A549 (cell line): ENCODE measurements around the gene GPR89B. TPM values are rescaled to one million over a fixed set of nuclear protein-coding genes. Genes with fewer than 3 reads are reported as not detected.
A peak's percentile ranks its signal among the peaks of the same experiment; 100 is the strongest.

Source experiments
- ATAC-seq, 2 experiments: fragments of 200-7000 bp in 1 of 2; fragments of >200 bp in 1 of 2; cut with Nextera tagmentation in 1 of 2; cut with Tn5 transposase in 1 of 2; 3 replicates each; pipeline versions ENCODE4 v1.8.0 to v1.9.1; 2018 to 2020; ENCODE audit warnings: mild to moderate bottlenecking in 1 of 2, moderate library complexity in 1 of 2
- CTCF ChIA-PET: fragments of 300-600 bp; sonication (Branson Sonifier 250); formaldehyde crosslinking; extraction: SDS; loops from one replicate; lab custom pipeline; 2021; ENCODE audit warnings: antibody characterized with exemption, inconsistent platforms; lab: Yijun Ruan, JAX
- POLR2A ChIA-PET: fragments of 350-600 bp; formaldehyde crosslinking; extraction: SDS; loops from one replicate; lab custom pipeline; 2021; ENCODE audit warnings: antibody characterized with exemption, inconsistent platforms; lab: Yijun Ruan, JAX
- DNase-seq, 2 experiments: peaks; one replicate each; pipeline versions ENCODE4 v3.0.0 to v3.0.0-alpha.2; 2011 to 2016; ENCODE audit warnings: low read depth in 1 of 2, low spot score in 1 of 2
- FAIRE-seq: peaks from 2 replicates; lab custom pipeline; 2011; peaks lifted over from hg19 to GRCh38; lab: Jason Lieb, UNC
- H3K27ac ChIP-seq, 2 experiments: fragments of >200 bp; sonication (Bioruptor Twin); formaldehyde crosslinking; 3 replicates each; pipeline ENCODE4 v1.5.1; 2016 to 2017
- H3K4me1 ChIP-seq: fragments of >200 bp; sonication (Bioruptor Twin); formaldehyde crosslinking; 3 replicates; pipeline ENCODE4 v1.6.1; 2016
- H3K4me2 ChIP-seq: fragments of >200 bp; sonication (Bioruptor Twin); formaldehyde crosslinking; 3 replicates; pipeline ENCODE4 v1.6.1; 2016
- H3K4me3 ChIP-seq: fragments of >200 bp; sonication (Bioruptor Twin); formaldehyde crosslinking; 3 replicates; pipeline ENCODE4 v1.5.1; 2016
- H3K9me3 ChIP-seq: fragments of >200 bp; sonication (Bioruptor Twin); formaldehyde crosslinking; 3 replicates; pipeline ENCODE4 v1.6.1; 2016
- ATOH8 ChIP-seq: fragments of 250-450 bp; sonication (Bioruptor Pico); IDR thresholded peaks from 2 replicates; pipeline ENCODE4 v1.5.0; 2020; ENCODE audit warnings: low read depth, mild to moderate bottlenecking, moderate library complexity
- BHLHE40 ChIP-seq: IDR thresholded peaks from 2 replicates; pipeline ENCODE4 v1.6.1; 2012; ENCODE audit warnings: low read depth, low read length, inconsistent platforms
- CBX2 ChIP-seq: fragments of 200-600 bp; sonication (generic); IDR thresholded peaks from 2 replicates; pipeline ENCODE4 v1.6.1; 2016; ENCODE audit warnings: low read depth, mild to moderate bottlenecking, borderline replicate concordance
- CBX8 ChIP-seq: fragments of 200-600 bp; sonication (generic); IDR thresholded peaks from 2 replicates; pipeline ENCODE4 v1.6.1; 2016
- CHD4 ChIP-seq: fragments of 200-600 bp; sonication (generic); IDR thresholded peaks from 2 replicates; pipeline ENCODE4 v1.6.1; 2016; ENCODE audit warnings: antibody characterized with exemption, mild to moderate bottlenecking, borderline replicate concordance
- E2F6 ChIP-seq: IDR thresholded peaks from 2 replicates; pipeline ENCODE4 v1.6.1; 2012; ENCODE audit warnings: low read depth, borderline replicate concordance
- EHMT2 ChIP-seq: fragments of 200-600 bp; sonication (generic); IDR thresholded peaks from 2 replicates; pipeline ENCODE4 v1.6.1; 2016; ENCODE audit warnings: antibody characterized with exemption, low read depth, mild to moderate bottlenecking, moderate library complexity
- EP300 ChIP-seq, 2 experiments: fragments of >200 bp; sonication (Bioruptor Twin); formaldehyde crosslinking; IDR thresholded peaks; 2 replicates in 1 of 2; 3 replicates in 1 of 2; pipeline ENCODE4 v1.6.1; 2016 to 2017
- HMGXB4 ChIP-seq: fragments of 250-450 bp; sonication (Bioruptor Pico); IDR thresholded peaks from 2 replicates; pipeline ENCODE4 v1.5.0; 2021; ENCODE audit warnings: mild to moderate bottlenecking, moderate library complexity, borderline replicate concordance
- HOXA7 ChIP-seq: fragments of 250-450 bp; sonication (Bioruptor Pico); IDR thresholded peaks from 2 replicates; pipeline ENCODE4 v1.5.0; 2020; ENCODE audit warnings: mild to moderate bottlenecking, moderate library complexity
- JUN ChIP-seq, 2 experiments: fragments of >200 bp; sonication (Bioruptor Twin); formaldehyde crosslinking; IDR thresholded peaks; 2 replicates in 1 of 2; 3 replicates in 1 of 2; pipeline ENCODE4 v1.6.1; 2016 to 2017
- KDM1A ChIP-seq: fragments of 200-600 bp; sonication (generic); IDR thresholded peaks from 2 replicates; pipeline ENCODE4 v1.6.1; 2016; ENCODE audit warnings: low read depth, mild to moderate bottlenecking
- MAX ChIP-seq: IDR thresholded peaks from 2 replicates; pipeline ENCODE4 v1.6.1; 2012
- NPAS2 ChIP-seq: fragments of 250-450 bp; sonication (Bioruptor Pico); IDR thresholded peaks from 2 replicates; pipeline ENCODE4 v1.8.0; 2022; ENCODE audit warnings: mild to moderate bottlenecking, moderate library complexity, borderline replicate concordance
- NR3C1 ChIP-seq: fragments of >200 bp; sonication (Bioruptor Twin); formaldehyde crosslinking; IDR thresholded peaks from 3 replicates; pipeline ENCODE4 v1.6.1; 2017
- POLR2A ChIP-seq: IDR thresholded peaks from 2 replicates; pipeline ENCODE4 v1.6.1; 2012; ENCODE audit warnings: mild to moderate bottlenecking, low read length
- POLR2AphosphoS2 ChIP-seq: conservative IDR thresholded peaks from 2 replicates; pipeline ENCODE4 v1.6.1; 2012; ENCODE audit warnings: low read length, improper control_type of control experiment, inconsistent platforms
- RAD21 ChIP-seq, 2 experiments: fragments of >200 bp in 1 of 2; sonication (Bioruptor Twin) in 1 of 2; formaldehyde crosslinking in 1 of 2; IDR thresholded peaks in 1 of 2; conservative IDR thresholded peaks in 1 of 2; 2 replicates in 1 of 2; 3 replicates in 1 of 2; pipeline ENCODE4 v1.6.1; 2012 to 2018; ENCODE audit warnings: inconsistent platforms in 1 of 2
- REST ChIP-seq: fragments of 200-600 bp; sonication (generic); IDR thresholded peaks from 2 replicates; pipeline ENCODE4 v1.6.1; 2016; ENCODE audit warnings: antibody characterized with exemption, mild to moderate bottlenecking, moderate library complexity
- RNF2 ChIP-seq: fragments of 200-600 bp; sonication (generic); IDR thresholded peaks from 2 replicates; pipeline ENCODE4 v1.6.1; 2016; ENCODE audit warnings: low read depth, mild to moderate bottlenecking, antibody characterized with exemption, moderate library complexity, borderline replicate concordance
- SREBF2 ChIP-seq: fragments of 450-650 bp; IDR thresholded peaks from 2 replicates; pipeline ENCODE4 v1.6.1; 2014; ENCODE audit warnings: mild to moderate bottlenecking, moderate library complexity
- TFCP2L1 ChIP-seq: fragments of 250-450 bp; sonication (Bioruptor Pico); IDR thresholded peaks from 2 replicates; pipeline ENCODE4 v1.5.0; 2021; ENCODE audit warnings: mild to moderate bottlenecking
- WGBS: methylation state at CpG from one replicate; pipeline ENCODE4 v1.1.6; 2017; ENCODE audit errors: missing lambda C conversion rate; 5-methylcytosine and 5-hydroxymethylcytosine counted together
- polyA plus RNA-seq, 4 experiments: library from polyadenylated mRNA; depleted of rRNA in 3 of 4; stranded (reverse); fragments of >200 nt; fragmentation: RNase III in 1 of 4; extraction: RNeasy Plus Mini Kit Qiagen cat#74134 plus additional on column Dnase treatment in 1 of 4; gene quantifications; 2 replicates in 3 of 4; 3 replicates in 1 of 4; pipeline ENCODE4 v1.2.3, GENCODE V29; 2011 to 2017

GPR89B gene
- polyA plus RNA-seq, 2 of the 4 experiments (the other 2 are of a cell fraction) = 7.0 to 17.4 TPM

- no peak for TF ChIP-seq TFCP2L1
- no peak for TF ChIP-seq NPAS2 (CRISPR knock-in tag)
Observed at GRCh38 chr1:147895123-147895522, 33.1 kb upstream of the GPR89B start (continued).

GRCh38 chr1:147897029-147897752, 31.0 kb upstream of the GPR89B start:
- no peak overlapping the region for H3K27ac ChIP-seq
- no peak overlapping the region for H3K4me2 ChIP-seq
- POLR2A ChIA-PET = no interaction called here
- peak in 1 of 2 experiments; percentile 27; a peak in 1 of 6 replicates for ATAC-seq
- WGBS = 37% methylated on average over 8 of the region's 8 CpGs
- no peak for TF ChIP-seq REST
- TF ChIP-seq, all 56 proteins: peak for 0
- no peaks in the 10 kb centered on the region for H3K9me3 ChIP-seq
- CTCF ChIA-PET = interaction anchor here (0.9 to 5.5 kb wide), 4 partner anchors 6 to 404 kb away, joined by 3 to 52 read pairs (median 4); partner anchors contain the start of gene GJA8
- H3K4me3 ChIP-seq = no peak overlapping the region
- no peak for FAIRE-seq
- no peaks in the 10 kb centered on the region for H3K4me1 ChIP-seq
- DNase-seq = no peak

- Histone ChIP-seq H3K4me3 (no peak overlapping the region), H3K27ac (no peak overlapping the region), H3K4me2 (no peak overlapping the region), H3K4me1 (no peaks in the 10 kb centered on the region), H3K9me3 (no peaks in the 10 kb centered on the region)
- POLR2A ChIA-PET = no interaction called here
- no peak for TF ChIP-seq CHD4
- no peak for TF ChIP-seq POLR2A
- no peak for TF ChIP-seq HMGXB4 (CRISPR knock-in tag)
- no peak for TF ChIP-seq ATOH8 (CRISPR knock-in tag)
- TF ChIP-seq TFCP2L1 = no peak
- TF ChIP-seq CBX8 = no peak
- no peak for TF ChIP-seq BHLHE40
- TF ChIP-seq MAX = no peak
- no peak for TF ChIP-seq EHMT2
- no peak for TF ChIP-seq KDM1A
- TF ChIP-seq SREBF2 = no peak
- TF ChIP-seq RAD21 (conservative IDR thresholded peaks at IDR 0.05 in 1 of 2, IDR thresholded peaks at IDR 0.05 in 1 of 2) = no peak
- TF ChIP-seq E2F6 = no peak
- no peak for TF ChIP-seq JUN (IDR thresholded peaks at IDR 0.05)
- no peak for TF ChIP-seq EP300 (IDR thresholded peaks at IDR 0.05)
- no peak for TF ChIP-seq RNF2
- TF ChIP-seq NR3C1 = no peak
- no peak for TF ChIP-seq CBX2
- no peak for TF ChIP-seq HOXA7
- no peak for TF ChIP-seq POLR2AphosphoS2
- no peak for DNase-seq
- FAIRE-seq = no peak
- 63% methylated on average over 4 of the region's 4 CpGs for WGBS
- no peak for ATAC-seq
- CTCF ChIA-PET = interaction anchor here (0.8 kb wide), 1 partner anchor 402 kb away, joined by 3 read pairs; no protein-coding TSS in a partner anchor
Observed at GRCh38 chr1:147897789-147898188, 30.4 kb upstream of the GPR89B start.
